Thyroid gland (tissue), 4 donors: ENCODE measurements around the gene FOXM1. TPM values are rescaled to one million over a fixed set of nuclear protein-coding genes. Genes with fewer than 3 reads are reported as not detected.

Experiments used
- DNase-seq, 2 donors: peaks; one replicate each; pipeline ENCODE4 v3.0.0-alpha.2; 2019
- H3K27ac ChIP-seq, 3 donors: fragments of 200-600 bp; sonication (generic); 1 replicate in 2 of 3; 2 replicates in 1 of 3; pipeline ENCODE4 v1.5.1; 2016 to 2019; ENCODE audit warnings: mild to moderate bottlenecking in 1 of 3, moderate library complexity in 1 of 3
- H3K27me3 ChIP-seq: fragments of 200-600 bp; sonication (generic); one replicate; pipeline ENCODE4 v1.5.1; 2019
- H3K36me3 ChIP-seq, 2 donors: fragments of 200-600 bp; sonication (generic); one replicate each; pipeline ENCODE4 v1.5.1; 2016 to 2019
- H3K4me1 ChIP-seq, 2 donors: fragments of 200-600 bp; sonication (generic); one replicate each; pipeline ENCODE4 v1.5.1; 2017 to 2019
- H3K4me3 ChIP-seq, 3 donors: fragments of 200-600 bp; sonication (generic); replicated peaks in 1 of 3; 1 replicate in 2 of 3; 2 replicates in 1 of 3; pipeline ENCODE4 v1.5.1; 2016; ENCODE audit warnings: mild to moderate bottlenecking in 1 of 3
- H3K9me3 ChIP-seq: fragments of 200-600 bp; sonication (generic); one replicate; pipeline ENCODE4 v1.5.1; 2017
- CTCF ChIP-seq, 6 experiments: fragments of 200-600 bp in 3 of 6; fragments of 450-650 bp in 3 of 6; sonication (generic) in 3 of 6; IDR thresholded peaks; one replicate each; pipeline ENCODE4 v1.5.1; 2016 to 2019; ENCODE audit warnings: antibody characterized with exemption in 6 of 6, mild to moderate bottlenecking in 2 of 6, inconsistent platforms in 1 of 6, moderate library complexity in 1 of 6
- POLR2A ChIP-seq, 2 donors: fragments of 450-650 bp; IDR thresholded peaks; one replicate each; pipeline ENCODE4 v1.6.1; 2017; ENCODE audit warnings: antibody characterized with exemption in 2 of 2, mild to moderate bottlenecking in 2 of 2, moderate library complexity in 1 of 2
- WGBS, 2 donors: methylation state at CpG; one replicate each; pipeline ENCODE4 v1.1.5; 2017; 5-methylcytosine and 5-hydroxymethylcytosine counted together
- intact Hi-C: fragments of 100-400 bp; cut with DNase I; formaldehyde crosslinking; loops from one replicate; pipeline ENCODE4 v1.15.1; 2023
- total RNA-seq, 4 donors: library from RNA; depleted of rRNA; stranded (reverse); fragments of >200 nt; gene quantifications; one replicate each; pipeline ENCODE4 v1.2.3, GENCODE V29; 2016

FOXM1 gene
- total RNA-seq, 4 donors from 2014 or later = 0.54 to 0.67 (median 0.58) TPM; not detected in 1

DNA sequence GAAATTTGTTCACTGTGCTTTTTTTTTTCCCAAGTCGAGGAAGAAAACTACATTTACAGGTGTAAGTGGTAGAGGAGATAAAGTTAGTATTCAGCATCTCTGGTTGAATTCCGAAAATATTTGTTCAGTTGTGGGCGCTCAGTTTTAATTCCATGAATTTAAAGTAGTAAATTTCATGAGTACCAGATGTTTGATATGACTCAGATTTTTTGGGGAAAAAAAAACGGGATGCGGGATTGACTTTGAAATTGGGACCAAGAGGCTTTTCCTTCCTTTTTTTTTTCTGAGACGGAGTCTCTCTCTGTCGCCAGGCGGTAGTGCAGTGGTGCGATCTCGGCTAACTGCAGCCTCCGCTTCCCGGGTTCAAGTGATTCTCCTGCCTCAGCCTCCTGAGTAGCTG is 15.3 kb upstream of the FOXM1 start:
- Histone ChIP-seq H3K4me1 (peaks cover 11 to 20% of the 10 kb centered on the region in 2 donors), H3K27me3 (no peaks in the 10 kb centered on the region), H3K36me3 (peaks cover 0 to 3% of the 10 kb centered on the region in 2 donors), H3K4me3 (no peak overlapping the region), H3K9me3 (no peaks in the 10 kb centered on the region), H3K27ac (no peak overlapping the region)
- no peak for TF ChIP-seq POLR2A (IDR thresholded peaks at IDR 0.05)
- TF ChIP-seq CTCF (IDR thresholded peaks at IDR 0.05) = no peak
- DNase-seq = no peak
- intact Hi-C loops = no loop called here
- 80 to 84% methylated on average over 12 of the region's 12 CpGs for WGBS, 2 donors

- intact Hi-C loops = no loop called here
- WGBS, 2 donors = 31 to 35% methylated on average over 27 to 30 of the region's 42 CpGs
Measured at GRCh38 chr12:2891240-2892053, 14.5 kb upstream of the FOXM1 start.

DNA sequence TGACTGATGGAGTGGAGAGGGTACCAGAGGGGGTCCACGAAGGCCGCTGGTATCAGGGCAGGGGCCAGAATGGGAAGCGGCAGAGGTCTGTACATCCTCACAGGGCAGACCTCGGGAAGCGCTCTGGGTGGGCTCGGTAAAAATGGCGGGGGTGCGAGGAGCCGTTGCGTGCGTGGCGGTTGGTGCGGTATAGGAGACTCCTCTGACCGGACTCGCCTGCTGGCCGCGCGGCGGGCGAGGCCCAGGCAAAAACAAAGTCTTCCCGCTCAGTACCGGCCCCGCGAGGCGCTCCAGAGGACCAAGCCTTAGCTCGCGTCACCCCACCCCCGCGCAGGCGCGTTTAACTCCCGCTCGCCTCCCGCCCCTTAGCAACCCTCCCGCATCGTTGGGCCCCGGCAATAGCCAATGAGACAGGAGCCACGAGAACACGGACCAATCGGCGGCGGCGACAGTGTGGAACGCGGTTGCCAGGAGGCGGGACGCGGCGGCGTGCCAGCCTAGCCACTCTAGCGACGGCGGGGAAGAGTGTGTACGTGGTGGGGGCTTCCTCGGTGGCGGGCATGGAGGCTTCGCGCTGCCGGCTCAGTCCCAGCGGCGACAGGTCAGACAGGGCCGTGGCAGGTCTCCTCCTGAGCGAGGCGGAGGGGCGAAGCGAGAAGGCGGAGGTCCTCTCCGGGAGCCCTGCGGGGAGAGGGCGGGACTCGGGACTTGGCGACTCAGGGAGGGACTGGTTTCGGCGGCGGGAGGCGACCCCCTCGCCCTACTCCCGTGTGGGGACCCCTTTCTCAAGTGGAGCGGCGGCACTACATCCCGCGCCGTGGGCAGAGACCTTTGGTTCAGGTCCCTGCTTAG is 13.6 kb upstream of the FOXM1 start, which contains the start of gene TULP3:
Gene TULP3 (plus strand): TSS at position 504 of the 852 bp plus-strand sequence. CDS start 57 bp downstream, at position 561.
- Histone ChIP-seq H3K27me3 (no peaks in the 10 kb centered on the region), H3K4me3 (peak within 1 kb of the TSS; percentile 53 to 91 (median 88)), H3K9me3 (no peaks in the 10 kb centered on the region), H3K4me1 (peaks cover 11 to 20% of the 10 kb centered on the region in 2 donors), H3K36me3 (peaks cover 0 to 3% of the 10 kb centered on the region in 2 donors), H3K27ac (peak within 1 kb of the TSS; percentile 84 to 95 (median 91))
- TF ChIP-seq CTCF (IDR thresholded peaks at IDR 0.05) (peak in 1 of 6 experiments; percentile 13), POLR2A (IDR thresholded peaks at IDR 0.05) (peak; percentile 47 to 92)
- DNase-seq = peak; percentile 99
- 1% methylated on average over 18 to 20 of the region's 83 CpGs for WGBS, 2 donors
- intact Hi-C loops = no loop called here

More at GRCh38 chr12:2891240-2892053, 14.5 kb upstream of the FOXM1 start:
- DNase-seq = peak; percentile 66 to 75
- no peaks in the 10 kb centered on the region for H3K27me3 ChIP-seq
- H3K9me3 ChIP-seq = no peaks in the 10 kb centered on the region
- peaks cover 11 to 20% of the 10 kb centered on the region in 2 donors for H3K4me1 ChIP-seq
- no peak for TF ChIP-seq CTCF (IDR thresholded peaks at IDR 0.05)
- TF ChIP-seq POLR2A (IDR thresholded peaks at IDR 0.05) = no peak
- peak overlapping the region; percentile 69 to 95 (median 91) for H3K27ac ChIP-seq
- H3K36me3 ChIP-seq = peaks cover 0 to 3% of the 10 kb centered on the region in 2 donors
- H3K4me3 ChIP-seq = peak overlapping the region; percentile 53 to 91 (median 88)

GRCh38 chr12:2890001-2890387 is 13.0 kb upstream of the FOXM1 start:
- H3K36me3 ChIP-seq = peaks cover 0 to 3% of the 10 kb centered on the region in 2 donors
- peaks cover 11 to 20% of the 10 kb centered on the region in 2 donors for H3K4me1 ChIP-seq
- peak overlapping the region in 2 of 3 donors; percentile 84 to 95 for H3K27ac ChIP-seq
- no peaks in the 10 kb centered on the region for H3K9me3 ChIP-seq
- no peak for DNase-seq
- H3K27me3 ChIP-seq = no peaks in the 10 kb centered on the region
- TF ChIP-seq CTCF (IDR thresholded peaks at IDR 0.05) (no peak), POLR2A (IDR thresholded peaks at IDR 0.05) (no peak)
- intact Hi-C loops = no loop called here
- WGBS, 2 donors = 61 to 66% methylated on average over 10 of the region's 10 CpGs
- peak overlapping the region in 1 of 3 donors; percentile 53 for H3K4me3 ChIP-seq
